ENCODE measurements around the gene LRMDA.
"Not testable (repeated sequence)": the region's sequence is repeated elsewhere in the genome, so short reads cannot be mapped to it uniquely, and the experiment has no call there.

LRMDA gene

GRCh38 chr10:75592791-75593643 is 161.6 kb downstream of the LRMDA start:
- DNase-seq = no peak

GRCh38 chr10:75593692-75594556 is 162.5 kb downstream of the LRMDA start:
- no peak for DNase-seq

DNA sequence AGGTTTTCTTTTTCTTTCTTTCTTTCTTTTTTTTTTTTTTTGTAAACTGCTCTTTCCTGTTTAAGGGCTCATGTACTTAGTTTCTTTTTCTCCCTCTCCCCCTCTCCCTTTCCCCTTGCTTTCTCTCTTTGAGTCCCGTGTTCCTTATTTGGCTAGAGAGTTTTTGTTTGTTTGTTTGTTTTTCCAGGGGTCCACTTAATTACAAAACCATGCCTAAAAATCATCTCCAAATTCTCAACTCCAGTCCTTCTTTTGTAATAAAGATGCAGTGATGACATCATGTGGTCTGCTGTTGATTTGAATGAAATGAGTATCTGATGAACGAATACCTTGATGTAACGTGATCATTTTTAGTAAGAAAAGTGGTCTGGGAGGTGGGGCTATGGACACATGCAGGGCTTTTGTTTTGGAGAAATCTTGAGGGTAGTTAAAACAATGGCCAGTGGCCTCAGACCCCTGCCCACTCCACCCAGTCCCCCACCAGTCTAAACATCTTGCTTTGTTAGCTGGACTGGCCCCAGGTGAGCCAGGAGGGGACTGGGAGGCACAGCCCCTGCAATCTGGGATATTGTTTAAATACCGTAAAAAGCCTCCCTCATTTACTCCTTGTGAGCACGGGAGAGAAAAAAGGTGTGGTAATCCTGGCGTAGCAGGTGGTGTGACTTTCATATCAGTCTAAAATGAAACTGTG is 165.7 kb downstream of the LRMDA start:
- no peak for DNase-seq

DNA sequence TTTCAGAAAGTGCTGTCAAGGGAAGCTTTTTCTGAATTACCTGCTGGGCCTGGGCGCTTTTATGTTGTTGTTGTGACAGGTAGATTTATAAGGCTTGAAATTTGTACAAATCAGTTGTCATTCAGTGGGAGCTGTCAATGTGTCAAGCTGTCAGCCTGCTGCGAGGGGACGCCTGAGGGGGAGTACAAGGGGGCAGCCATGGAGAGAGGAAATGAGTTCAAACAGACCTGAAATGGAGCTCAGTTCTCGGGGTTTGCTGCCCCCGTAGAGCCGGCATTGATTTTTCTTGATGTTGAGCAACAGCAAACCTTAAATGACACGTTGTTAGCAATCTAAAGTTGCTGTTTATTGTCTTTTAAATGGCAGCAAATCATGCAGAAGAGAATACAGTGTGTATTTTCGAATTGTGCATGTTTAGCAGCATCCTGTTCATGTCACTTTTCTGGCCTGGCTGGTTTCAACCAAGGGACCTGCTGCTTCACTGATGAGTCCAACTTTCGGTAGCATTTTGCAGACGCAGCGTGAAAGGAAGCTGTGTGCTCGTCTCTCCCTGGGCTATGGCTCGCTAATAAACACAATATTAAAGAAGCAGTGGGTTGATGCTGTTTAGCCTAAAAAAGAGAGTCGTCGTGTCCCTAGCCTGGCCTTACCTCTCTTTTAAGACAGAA is 166.5 kb downstream of the LRMDA start:
- DNase-seq = no peak

DNA sequence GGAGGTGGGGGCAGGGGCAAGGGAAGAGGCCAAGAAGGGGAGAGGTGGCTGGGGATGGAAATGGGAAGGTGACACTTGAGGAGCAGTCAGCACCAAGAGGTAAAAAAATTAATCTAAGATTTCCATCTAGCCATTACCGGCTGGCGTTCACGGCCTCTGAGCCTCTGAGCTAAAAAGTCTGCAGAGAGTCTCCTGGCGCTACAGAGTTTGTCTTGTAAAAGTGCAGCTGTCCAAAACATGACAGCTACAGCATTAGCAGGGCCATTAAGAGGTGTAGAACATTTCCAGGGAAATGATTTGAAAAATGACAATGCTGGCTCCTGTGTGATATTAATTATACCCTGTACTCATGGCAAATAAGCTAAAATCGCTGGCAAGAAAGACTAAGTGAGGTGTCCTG is 167.6 kb downstream of the LRMDA start:
- DNase-seq = no peak

GRCh38 chr10:75599875-75600648 is 168.6 kb downstream of the LRMDA start:
- no peak for DNase-seq

DNA sequence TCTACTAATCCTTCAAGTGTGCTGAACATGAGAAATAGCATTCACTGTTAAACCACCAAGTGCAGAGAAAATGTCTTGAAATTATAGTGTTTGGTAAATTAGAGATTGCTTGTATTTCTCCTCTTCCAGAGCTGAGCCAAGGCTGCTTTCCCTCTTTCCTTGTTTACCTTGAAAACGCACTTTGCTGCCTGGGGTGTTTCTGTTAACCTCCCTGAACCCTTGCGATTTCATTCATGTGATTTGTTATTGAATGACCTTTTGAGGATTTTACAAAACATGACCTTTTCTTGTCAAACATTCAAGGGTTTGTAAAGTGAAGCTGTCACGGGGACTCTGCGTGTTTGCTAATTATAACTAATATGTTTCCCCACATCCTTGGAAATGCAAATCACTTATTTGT is 169.4 kb downstream of the LRMDA start:
- DNase-seq = no peak

- DNase-seq = no peak
Measured at GRCh38 chr10:75602341-75602740, 170.9 kb downstream of the LRMDA start.

- no peak for DNase-seq
Measured at GRCh38 chr10:75605096-75605495, 173.7 kb downstream of the LRMDA start.

DNA sequence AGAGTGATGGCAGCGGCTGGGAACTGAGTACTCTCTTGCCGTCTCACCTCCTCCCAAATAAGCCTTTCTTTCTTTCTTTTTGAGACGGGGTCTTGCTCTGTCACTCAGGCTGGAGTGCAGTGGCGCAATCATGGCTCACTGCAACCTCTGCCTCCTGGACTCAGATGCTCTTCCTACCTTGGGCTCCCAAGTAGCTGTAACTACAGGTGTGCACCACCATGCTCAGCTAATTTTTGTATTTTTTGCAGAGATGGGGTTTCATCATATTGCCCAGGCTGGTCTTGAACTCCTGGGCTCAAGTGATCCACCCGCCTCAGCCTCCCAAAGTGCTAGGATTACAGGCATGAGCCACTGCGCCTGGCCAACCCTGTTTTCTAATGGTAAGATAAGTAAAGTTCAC is 174.4 kb downstream of the LRMDA start:
- not testable (repeated sequence) for DNase-seq

DNA sequence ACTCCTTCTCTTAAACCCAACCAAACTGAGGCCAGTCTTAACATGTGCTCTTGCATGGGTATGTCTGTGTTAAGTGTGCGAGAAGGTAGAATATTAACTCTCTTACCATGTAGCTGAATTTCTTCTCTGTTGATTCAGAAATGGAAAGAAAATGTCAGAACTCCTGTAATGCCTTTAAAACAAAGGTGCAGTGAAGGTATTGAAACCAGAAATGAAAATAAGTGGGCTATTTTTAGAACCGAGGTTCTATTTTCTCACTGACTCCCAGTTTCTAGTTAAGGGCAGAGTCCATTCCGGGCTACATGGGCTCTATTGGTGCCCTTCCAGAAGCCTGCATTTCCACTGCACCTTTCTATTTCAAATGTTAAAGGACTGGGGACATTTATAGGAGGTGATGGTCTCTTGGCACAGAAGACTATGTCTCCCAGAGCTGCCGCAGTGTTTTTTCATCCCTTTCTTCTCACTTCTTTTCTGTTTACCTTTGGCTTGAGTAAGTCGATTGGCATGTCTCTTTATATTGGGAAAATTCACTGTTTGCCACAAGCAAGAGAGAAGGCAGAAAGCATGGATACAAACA is 174.9 kb downstream of the LRMDA start:
- DNase-seq = no peak

- no peak for DNase-seq
Measured at GRCh38 chr10:75607576-75607975, 176.2 kb downstream of the LRMDA start.

GRCh38 chr10:75610183-75610582 is 178.8 kb downstream of the LRMDA start:
- no peak for DNase-seq

- no peak for DNase-seq
Measured at GRCh38 chr10:75611172-75611992, 180.0 kb downstream of the LRMDA start.

- DNase-seq = no peak
Measured at GRCh38 chr10:75611993-75612372, 180.6 kb downstream of the LRMDA start.

- no peak for DNase-seq
Measured at GRCh38 chr10:75612904-75613684, 181.7 kb downstream of the LRMDA start.

- DNase-seq = no peak
Measured at GRCh38 chr10:75613685-75614504, 182.5 kb downstream of the LRMDA start.

GRCh38 chr10:75616076-75616475 is 184.7 kb downstream of the LRMDA start:
- no peak for DNase-seq

DNA sequence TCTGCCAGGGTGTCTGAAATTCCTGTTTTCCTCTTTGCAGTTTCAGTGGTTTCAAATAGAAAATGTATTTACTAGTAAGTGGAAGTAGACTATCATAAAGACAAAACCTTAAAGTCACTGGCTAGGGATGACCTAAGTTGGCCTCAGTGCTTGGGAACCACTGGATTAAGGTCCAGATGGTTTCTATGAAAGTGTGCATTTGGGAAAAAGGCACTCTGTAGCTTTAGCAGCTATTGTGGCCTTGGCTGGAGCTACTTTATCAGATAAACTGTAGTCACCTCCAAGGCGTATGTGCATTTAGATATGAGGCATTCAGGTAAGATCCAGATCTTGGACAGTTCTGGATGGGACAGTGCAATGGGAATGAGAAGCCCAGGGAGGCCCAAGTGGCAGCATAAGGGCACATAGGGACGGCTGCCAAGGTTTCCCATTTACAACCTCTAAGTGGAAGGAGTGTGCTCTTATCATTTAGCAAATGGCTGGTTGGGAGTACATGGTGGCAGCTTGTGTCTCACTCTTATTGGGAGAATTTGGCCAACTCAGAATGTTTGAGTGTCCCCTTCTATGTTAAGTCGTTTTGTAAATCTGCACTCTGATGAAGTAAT is 185.6 kb downstream of the LRMDA start:
- no peak for DNase-seq

Data from activated T-cell treated with anti-CD3 and anti-CD28 coated beads for 4 hours (primary cell).